Measurements from ENCODE around the gene UGT1A9. TPM values are rescaled to one million over a fixed set of nuclear protein-coding genes. Genes with fewer than 3 reads are reported as not detected.

Gene UGT1A9
- total RNA-seq, 1 donor from 2014 or later = not detected

DNA sequence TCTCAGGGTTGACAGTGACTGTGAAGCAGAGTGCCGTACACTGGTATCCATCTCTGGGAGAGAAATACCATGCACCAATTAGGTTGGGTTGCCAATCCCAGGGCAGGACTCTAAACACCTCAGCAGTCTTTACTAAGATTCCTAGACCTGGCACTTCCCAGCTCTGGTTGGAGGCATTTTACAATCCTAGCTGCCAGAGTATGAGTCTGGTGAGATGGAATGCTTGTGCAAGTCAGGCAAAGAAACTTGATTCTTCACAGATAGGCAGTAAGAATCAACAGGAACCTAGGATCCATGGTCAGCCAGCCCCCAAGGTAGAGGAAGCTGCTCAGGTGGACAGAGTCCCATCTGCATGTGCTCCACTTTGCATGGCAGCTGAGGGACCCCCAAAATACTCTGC lies 35.0 kb downstream of the UGT1A9 start:
- Histone ChIP-seq H3K36me3 (ENCODE audit: control insufficient read depth in 3 of 3, insufficient read depth in 3 of 3, low read length in 3 of 3) (no peaks in the 10 kb centered on the region), H3K9ac (ENCODE audit: low read depth in 1 of 3, low read length in 3 of 3) (no peak overlapping the region), H3K4me1 (ENCODE audit: control insufficient read depth in 3 of 3, insufficient read depth in 3 of 3, low read length in 3 of 3) (no peaks in the 10 kb centered on the region), H3K4me3 (ENCODE audit: low read length in 3 of 3) (no peak overlapping the region), H3K9me3 (ENCODE audit: control insufficient read depth in 3 of 3, low read length in 3 of 3) (no peaks in the 10 kb centered on the region), H3K27ac (ENCODE audit: low read depth, low read length) (no peak overlapping the region), H3K27me3 (ENCODE audit: control insufficient read depth in 3 of 3, insufficient read depth in 3 of 3, low read length in 3 of 3) (no peaks in the 10 kb centered on the region)

DNA sequence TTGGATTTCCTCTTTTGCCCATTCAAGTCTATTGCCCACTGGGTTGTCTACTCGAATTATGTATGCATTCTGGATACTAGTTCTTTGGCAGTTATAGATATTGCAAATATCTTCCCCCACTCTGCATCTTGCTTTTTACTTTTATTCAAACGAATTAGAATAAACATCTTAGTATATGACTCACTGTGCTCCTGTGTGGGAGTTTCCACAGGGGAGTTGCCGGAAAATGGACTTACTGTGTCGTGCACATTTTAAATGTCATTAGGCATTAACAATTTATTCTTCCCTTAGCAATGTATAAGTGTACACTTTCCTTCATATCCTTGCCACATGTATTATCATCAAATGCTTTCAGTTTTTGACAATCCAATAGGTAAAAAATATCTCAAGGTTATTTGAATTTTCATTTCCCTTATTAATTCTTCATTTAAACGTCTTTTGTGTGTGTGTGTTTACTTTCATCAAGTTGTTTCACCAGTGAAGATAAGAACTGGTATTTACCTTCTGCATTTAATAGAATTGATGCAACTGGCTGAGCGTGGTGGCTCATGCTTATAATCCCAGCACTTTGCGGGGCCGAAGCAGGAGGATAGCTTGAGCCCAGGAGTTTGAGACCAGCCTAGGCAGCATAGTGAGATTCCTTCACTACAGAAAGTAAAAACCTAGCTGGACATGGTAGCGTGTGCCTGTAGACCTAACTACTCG lies 36.4 kb downstream of the UGT1A9 start:
- Histone ChIP-seq H3K36me3 (ENCODE audit: control insufficient read depth in 3 of 3, insufficient read depth in 3 of 3, low read length in 3 of 3) (no peaks in the 10 kb centered on the region), H3K27ac (ENCODE audit: low read depth, low read length) (no peak overlapping the region), H3K27me3 (ENCODE audit: control insufficient read depth in 3 of 3, insufficient read depth in 3 of 3, low read length in 3 of 3) (peaks cover 0 to 3% (median 0%) of the 10 kb centered on the region in 3 donors), H3K4me3 (ENCODE audit: low read length in 3 of 3) (no peak overlapping the region), H3K9me3 (ENCODE audit: control insufficient read depth in 3 of 3, low read length in 3 of 3) (no peaks in the 10 kb centered on the region), H3K4me1 (ENCODE audit: control insufficient read depth in 3 of 3, insufficient read depth in 3 of 3, low read length in 3 of 3) (no peaks in the 10 kb centered on the region), H3K9ac (ENCODE audit: low read depth in 1 of 3, low read length in 3 of 3) (no peak overlapping the region)

DNA sequence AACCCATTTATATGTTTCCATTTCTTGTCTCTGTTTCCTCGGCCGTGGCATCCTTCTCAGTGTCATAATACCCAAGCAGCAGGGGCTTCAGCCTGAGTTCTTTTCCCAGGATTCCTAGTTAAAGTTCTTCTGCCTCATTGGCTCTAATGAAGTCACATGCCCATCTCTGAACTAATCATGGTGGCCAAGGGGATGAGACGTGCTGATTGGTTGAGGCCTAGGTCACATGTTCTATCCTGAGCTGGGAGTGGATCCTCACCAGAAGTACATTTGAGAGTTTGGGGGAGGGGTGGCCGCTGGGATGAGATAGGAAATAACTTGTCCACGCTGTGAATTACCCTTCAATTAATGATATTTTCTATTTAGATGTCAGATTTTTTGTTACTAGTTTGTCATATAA lies 37.2 kb downstream of the UGT1A9 start:
- Histone ChIP-seq H3K9ac (ENCODE audit: low read depth in 1 of 3, low read length in 3 of 3) (no peak overlapping the region), H3K4me1 (ENCODE audit: control insufficient read depth in 3 of 3, insufficient read depth in 3 of 3, low read length in 3 of 3) (no peaks in the 10 kb centered on the region), H3K4me3 (ENCODE audit: low read length in 3 of 3) (no peak overlapping the region), H3K9me3 (ENCODE audit: control insufficient read depth in 3 of 3, low read length in 3 of 3) (no peaks in the 10 kb centered on the region), H3K27me3 (ENCODE audit: control insufficient read depth in 3 of 3, insufficient read depth in 3 of 3, low read length in 3 of 3) (peaks cover 0 to 3% (median 0%) of the 10 kb centered on the region in 3 donors), H3K27ac (ENCODE audit: low read depth, low read length) (no peak overlapping the region), H3K36me3 (ENCODE audit: control insufficient read depth in 3 of 3, insufficient read depth in 3 of 3, low read length in 3 of 3) (no peaks in the 10 kb centered on the region)

DNA sequence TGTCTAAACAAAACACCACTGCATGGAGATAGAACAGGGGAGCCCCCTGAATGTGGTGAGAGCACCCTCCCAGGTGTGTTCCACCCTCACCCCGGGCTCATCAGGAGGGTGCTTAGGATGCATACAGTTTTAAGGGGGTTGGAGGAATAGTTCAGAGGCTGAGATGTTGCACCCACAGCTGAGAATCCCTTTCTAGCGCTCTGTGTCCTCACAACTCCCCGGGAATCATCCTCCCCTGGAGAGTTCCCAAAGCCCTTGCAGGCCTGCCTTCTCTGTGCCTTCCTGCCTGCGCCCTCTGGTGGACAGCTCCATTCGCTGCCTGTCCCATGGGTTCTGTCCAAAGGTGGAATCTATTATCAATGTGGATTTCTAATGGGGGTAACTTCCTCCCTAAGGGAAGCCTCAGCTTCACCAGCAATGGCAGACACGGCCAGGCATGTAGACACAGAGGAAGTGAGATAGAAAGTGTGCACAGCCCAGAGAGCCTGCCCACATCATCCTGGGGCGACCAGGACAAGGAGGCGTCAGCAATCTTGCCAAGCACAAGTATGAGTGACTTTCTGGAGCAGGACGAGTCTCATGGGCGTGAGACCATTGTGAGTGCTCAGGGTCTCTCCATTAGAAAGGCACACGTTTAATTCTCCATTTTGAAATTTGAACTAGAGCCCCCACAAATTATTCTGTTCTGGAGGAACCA lies 39.8 kb downstream of the UGT1A9 start:
- no peak overlapping the region for H3K9ac ChIP-seq (ENCODE audit: low read depth in 1 of 3, low read length in 3 of 3)
- no peak overlapping the region for H3K4me3 ChIP-seq (ENCODE audit: low read length in 3 of 3)
- H3K27ac ChIP-seq (ENCODE audit: low read depth, low read length) = no peak overlapping the region
- H3K27me3 ChIP-seq (ENCODE audit: control insufficient read depth in 3 of 3, insufficient read depth in 3 of 3, low read length in 3 of 3) = peaks cover 0 to 3% (median 0%) of the 10 kb centered on the region in 3 donors
- H3K4me1 ChIP-seq (ENCODE audit: control insufficient read depth in 3 of 3, insufficient read depth in 3 of 3, low read length in 3 of 3) = no peaks in the 10 kb centered on the region
- no peaks in the 10 kb centered on the region for H3K9me3 ChIP-seq (ENCODE audit: control insufficient read depth in 3 of 3, low read length in 3 of 3)
- H3K36me3 ChIP-seq (ENCODE audit: control insufficient read depth in 3 of 3, insufficient read depth in 3 of 3, low read length in 3 of 3) = no peaks in the 10 kb centered on the region

DNA sequence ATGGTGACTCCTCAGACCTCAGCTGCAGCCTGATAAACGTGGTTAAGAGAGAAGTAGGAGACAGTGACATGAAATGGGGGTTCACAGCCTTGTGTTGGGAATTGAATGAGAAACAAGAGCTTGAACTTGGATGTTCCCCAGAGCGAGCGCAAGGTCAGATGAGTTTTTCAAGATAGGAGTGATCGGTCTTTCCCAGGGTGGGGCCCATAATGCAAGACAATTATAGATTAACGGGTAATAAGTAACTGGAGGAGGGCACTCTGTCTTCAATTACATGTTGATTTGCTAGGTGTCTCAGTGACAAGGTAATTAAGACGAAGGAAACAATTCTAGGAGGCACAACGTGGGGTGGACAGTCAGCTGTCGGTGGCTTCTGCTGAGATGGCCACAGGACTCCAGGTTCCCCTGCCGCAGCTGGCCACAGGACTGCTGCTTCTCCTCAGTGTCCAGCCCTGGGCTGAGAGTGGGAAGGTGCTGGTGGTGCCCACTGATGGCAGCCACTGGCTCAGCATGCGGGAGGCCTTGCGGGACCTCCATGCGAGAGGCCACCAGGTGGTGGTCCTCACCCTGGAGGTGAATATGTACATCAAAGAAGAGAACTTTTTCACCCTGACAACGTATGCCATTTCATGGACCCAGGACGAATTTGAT lies 41.0 kb downstream of the UGT1A9 start, which contains the start of gene UGT1A5:
TSS of gene UGT1A5 (plus strand) at position 297 of the 651 bp plus-strand sequence. CDS start at position 382, 85 bp downstream.
- H3K9ac ChIP-seq (ENCODE audit: low read depth in 1 of 3, low read length in 3 of 3) = no peak within 1 kb of the TSS
- peaks cover 0 to 11% (median 0%) of the 10 kb centered on the region in 3 donors for H3K27me3 ChIP-seq (ENCODE audit: control insufficient read depth in 3 of 3, insufficient read depth in 3 of 3, low read length in 3 of 3)
- no peaks in the 10 kb centered on the region for H3K36me3 ChIP-seq (ENCODE audit: control insufficient read depth in 3 of 3, insufficient read depth in 3 of 3, low read length in 3 of 3)
- H3K4me1 ChIP-seq (ENCODE audit: control insufficient read depth in 3 of 3, insufficient read depth in 3 of 3, low read length in 3 of 3) = no peaks in the 10 kb centered on the region
- H3K9me3 ChIP-seq (ENCODE audit: control insufficient read depth in 3 of 3, low read length in 3 of 3) = no peaks in the 10 kb centered on the region
- H3K4me3 ChIP-seq (ENCODE audit: low read length in 3 of 3) = no peak within 1 kb of the TSS
- no peak within 1 kb of the TSS for H3K27ac ChIP-seq (ENCODE audit: low read depth, low read length)

DNA sequence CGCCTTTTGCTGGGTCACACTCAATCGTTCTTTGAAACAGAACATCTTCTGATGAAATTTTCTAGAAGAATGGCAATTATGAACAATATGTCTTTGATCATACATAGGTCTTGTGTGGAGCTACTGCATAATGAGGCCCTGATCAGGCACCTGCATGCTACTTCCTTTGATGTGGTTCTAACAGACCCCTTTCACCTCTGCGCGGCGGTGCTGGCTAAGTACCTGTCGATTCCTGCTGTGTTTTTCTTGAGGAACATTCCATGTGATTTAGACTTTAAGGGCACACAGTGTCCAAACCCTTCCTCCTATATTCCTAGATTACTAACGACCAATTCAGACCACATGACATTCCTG lies 41.5 kb downstream of the UGT1A9 start:
- Histone ChIP-seq H3K4me3 (ENCODE audit: low read length in 3 of 3) (no peak overlapping the region), H3K4me1 (ENCODE audit: control insufficient read depth in 3 of 3, insufficient read depth in 3 of 3, low read length in 3 of 3) (no peaks in the 10 kb centered on the region), H3K27me3 (ENCODE audit: control insufficient read depth in 3 of 3, insufficient read depth in 3 of 3, low read length in 3 of 3) (peaks cover 0 to 11% (median 0%) of the 10 kb centered on the region in 3 donors), H3K9ac (ENCODE audit: low read depth in 1 of 3, low read length in 3 of 3) (no peak overlapping the region), H3K9me3 (ENCODE audit: control insufficient read depth in 3 of 3, low read length in 3 of 3) (no peaks in the 10 kb centered on the region), H3K36me3 (ENCODE audit: control insufficient read depth in 3 of 3, insufficient read depth in 3 of 3, low read length in 3 of 3) (no peaks in the 10 kb centered on the region), H3K27ac (ENCODE audit: low read depth, low read length) (no peak overlapping the region)

DNA sequence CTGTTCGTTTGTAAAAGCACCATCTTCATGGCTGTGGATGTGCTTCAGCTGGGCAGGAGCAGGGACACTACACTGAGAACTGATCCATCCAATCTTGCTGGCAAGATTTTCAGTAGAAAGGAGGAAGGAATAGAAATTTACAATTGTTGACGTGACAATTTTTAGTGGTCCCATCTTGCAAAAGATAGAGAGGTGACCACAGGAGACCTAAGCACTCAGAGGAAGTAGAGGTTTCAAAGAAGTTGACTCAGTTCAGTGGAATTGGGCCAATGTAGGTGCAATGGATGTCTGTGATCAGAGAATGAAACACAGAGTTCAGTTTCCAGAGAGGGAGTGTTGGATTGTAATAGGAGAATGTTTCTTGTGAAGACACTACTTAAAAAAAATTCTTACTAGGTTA lies 42.4 kb downstream of the UGT1A9 start:
- no peak overlapping the region for H3K27ac ChIP-seq (ENCODE audit: low read depth, low read length)
- no peaks in the 10 kb centered on the region for H3K4me1 ChIP-seq (ENCODE audit: control insufficient read depth in 3 of 3, insufficient read depth in 3 of 3, low read length in 3 of 3)
- H3K36me3 ChIP-seq (ENCODE audit: control insufficient read depth in 3 of 3, insufficient read depth in 3 of 3, low read length in 3 of 3) = no peaks in the 10 kb centered on the region
- no peak overlapping the region for H3K9ac ChIP-seq (ENCODE audit: low read depth in 1 of 3, low read length in 3 of 3)
- H3K27me3 ChIP-seq (ENCODE audit: control insufficient read depth in 3 of 3, insufficient read depth in 3 of 3, low read length in 3 of 3) = peaks cover 0 to 11% (median 0%) of the 10 kb centered on the region in 3 donors
- no peaks in the 10 kb centered on the region for H3K9me3 ChIP-seq (ENCODE audit: control insufficient read depth in 3 of 3, low read length in 3 of 3)
- no peak overlapping the region for H3K4me3 ChIP-seq (ENCODE audit: low read length in 3 of 3)

DNA sequence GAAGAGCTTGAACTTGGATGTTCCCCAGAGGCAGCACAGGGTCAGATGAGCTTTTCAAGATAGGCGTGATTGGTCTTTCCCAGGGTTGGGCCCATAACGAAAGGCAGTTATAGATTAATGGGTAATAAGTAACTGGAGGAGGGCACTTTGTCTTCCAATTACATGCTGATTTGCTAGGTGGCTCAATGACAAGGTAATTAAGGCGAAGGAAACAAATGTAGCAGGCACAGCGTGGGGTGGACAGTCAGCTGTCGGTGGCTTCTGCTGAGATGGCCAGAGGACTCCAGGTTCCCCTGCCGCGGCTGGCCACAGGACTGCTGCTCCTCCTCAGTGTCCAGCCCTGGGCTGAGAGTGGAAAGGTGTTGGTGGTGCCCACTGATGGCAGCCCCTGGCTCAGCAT lies 46.9 kb downstream of the UGT1A9 start, which contains the start of gene UGT1A4:
TSS of gene UGT1A4 (plus strand) at position 185 of the 400 bp plus-strand sequence. CDS start at position 270, 85 bp downstream.
- no peaks in the 10 kb centered on the region for H3K36me3 ChIP-seq (ENCODE audit: control insufficient read depth in 3 of 3, insufficient read depth in 3 of 3, low read length in 3 of 3)
- H3K9ac ChIP-seq (ENCODE audit: low read depth in 1 of 3, low read length in 3 of 3) = no peak within 1 kb of the TSS
- no peaks in the 10 kb centered on the region for H3K4me1 ChIP-seq (ENCODE audit: control insufficient read depth in 3 of 3, insufficient read depth in 3 of 3, low read length in 3 of 3)
- peaks cover 0 to 12% (median 0%) of the 10 kb centered on the region in 3 donors for H3K27me3 ChIP-seq (ENCODE audit: control insufficient read depth in 3 of 3, insufficient read depth in 3 of 3, low read length in 3 of 3)
- H3K4me3 ChIP-seq (ENCODE audit: low read length in 3 of 3) = no peak within 1 kb of the TSS
- H3K9me3 ChIP-seq (ENCODE audit: control insufficient read depth in 3 of 3, low read length in 3 of 3) = peaks cover 0 to 2% (median 0%) of the 10 kb centered on the region in 3 donors
- no peak within 1 kb of the TSS for H3K27ac ChIP-seq (ENCODE audit: low read depth, low read length)

DNA sequence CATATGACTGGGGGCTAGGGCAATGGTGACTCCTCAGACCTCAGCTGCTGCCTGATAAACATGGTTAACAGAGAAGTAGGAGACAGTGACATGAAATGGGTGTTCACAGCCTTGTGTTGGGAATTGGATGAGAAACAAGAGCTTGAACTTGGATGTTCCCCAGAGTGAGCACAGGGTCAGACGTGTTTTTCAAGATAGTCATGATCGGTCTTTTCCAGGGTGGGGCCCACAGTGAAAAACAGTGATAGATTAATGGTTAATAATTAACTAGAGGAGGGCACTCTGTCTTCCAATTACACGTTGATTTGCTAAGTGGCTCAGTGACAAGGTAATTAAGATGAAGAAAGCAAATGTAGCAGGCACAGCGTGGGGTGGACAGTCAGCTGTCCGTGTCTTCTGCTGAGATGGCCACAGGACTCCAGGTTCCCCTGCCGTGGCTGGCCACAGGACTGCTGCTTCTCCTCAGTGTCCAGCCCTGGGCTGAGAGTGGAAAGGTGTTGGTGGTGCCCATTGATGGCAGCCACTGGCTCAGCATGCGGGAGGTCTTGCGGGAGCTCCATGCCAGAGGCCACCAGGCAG lies 57.1 kb downstream of the UGT1A9 start, which contains the start of gene UGT1A3:
TSS of gene UGT1A3 (plus strand) at position 320 of the 579 bp plus-strand sequence. CDS start at position 405, 85 bp downstream.
- H3K27ac ChIP-seq (ENCODE audit: low read depth, low read length) = no peak within 1 kb of the TSS
- no peaks in the 10 kb centered on the region for H3K36me3 ChIP-seq (ENCODE audit: control insufficient read depth in 3 of 3, insufficient read depth in 3 of 3, low read length in 3 of 3)
- no peak within 1 kb of the TSS for H3K9ac ChIP-seq (ENCODE audit: low read depth in 1 of 3, low read length in 3 of 3)
- no peaks in the 10 kb centered on the region for H3K4me1 ChIP-seq (ENCODE audit: control insufficient read depth in 3 of 3, insufficient read depth in 3 of 3, low read length in 3 of 3)
- H3K9me3 ChIP-seq (ENCODE audit: control insufficient read depth in 3 of 3, low read length in 3 of 3) = no peaks in the 10 kb centered on the region
- no peak within 1 kb of the TSS for H3K4me3 ChIP-seq (ENCODE audit: low read length in 3 of 3)
- H3K27me3 ChIP-seq (ENCODE audit: control insufficient read depth in 3 of 3, insufficient read depth in 3 of 3, low read length in 3 of 3) = no peaks in the 10 kb centered on the region
